SU-DHL-6 (cell line): Measurements from ENCODE around the gene CLEC4F.

Source experiments
- CTCF ChIP-seq: fragments of 200-600 bp; sonication (generic); IDR thresholded peaks from one replicate; pipeline ENCODE4 v1.5.1; 2017; ENCODE audit warnings: antibody characterized with exemption, mild to moderate bottlenecking, low read length, moderate library complexity; ENCODE audit not compliant: insufficient read depth, poor library complexity, severe bottlenecking
- EZH2phosphoT487 ChIP-seq: fragments of 200-600 bp; sonication (generic), shearing (Covaris generic); conservative IDR thresholded peaks from 2 replicates; pipeline ENCODE4 v1.6.1; 2018; ENCODE audit warnings: mild to moderate bottlenecking, antibody characterized with exemption, low read length, moderate library complexity, mixed read lengths

GRCh38 chr2:70822843-70823242, 2.4 kb upstream of the CLEC4F start:
- TF ChIP-seq CTCF (no peak), EZH2phosphoT487 (no peak)
